ENCODE measurements around the gene SOS1.

Gene SOS1

DNA sequence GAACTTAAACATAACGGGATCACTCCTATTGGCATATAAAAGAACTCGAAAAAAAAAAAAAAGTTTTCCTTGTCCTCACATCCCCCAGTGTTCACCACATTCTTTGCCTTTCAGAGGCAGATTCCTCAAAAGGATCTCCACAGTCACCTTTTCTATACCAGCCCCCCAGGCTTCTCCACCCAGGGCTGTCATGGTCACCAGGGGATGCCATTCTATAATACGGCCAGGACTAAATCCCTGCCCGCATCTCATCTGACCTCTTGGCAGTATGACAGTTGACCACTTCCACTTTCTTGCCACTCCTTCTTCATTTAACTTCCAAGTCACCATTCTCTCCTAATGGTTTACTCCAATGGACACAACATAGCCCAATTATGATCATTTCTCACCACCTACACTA is 29.3 kb downstream of the SOS1 start:
- no peak overlapping the region for H3K4me3 ChIP-seq (replicated peaks in 1 of 2; ENCODE audit: low read depth in 2 of 2, low read length in 2 of 2)
- TF ChIP-seq, protein P1, sequence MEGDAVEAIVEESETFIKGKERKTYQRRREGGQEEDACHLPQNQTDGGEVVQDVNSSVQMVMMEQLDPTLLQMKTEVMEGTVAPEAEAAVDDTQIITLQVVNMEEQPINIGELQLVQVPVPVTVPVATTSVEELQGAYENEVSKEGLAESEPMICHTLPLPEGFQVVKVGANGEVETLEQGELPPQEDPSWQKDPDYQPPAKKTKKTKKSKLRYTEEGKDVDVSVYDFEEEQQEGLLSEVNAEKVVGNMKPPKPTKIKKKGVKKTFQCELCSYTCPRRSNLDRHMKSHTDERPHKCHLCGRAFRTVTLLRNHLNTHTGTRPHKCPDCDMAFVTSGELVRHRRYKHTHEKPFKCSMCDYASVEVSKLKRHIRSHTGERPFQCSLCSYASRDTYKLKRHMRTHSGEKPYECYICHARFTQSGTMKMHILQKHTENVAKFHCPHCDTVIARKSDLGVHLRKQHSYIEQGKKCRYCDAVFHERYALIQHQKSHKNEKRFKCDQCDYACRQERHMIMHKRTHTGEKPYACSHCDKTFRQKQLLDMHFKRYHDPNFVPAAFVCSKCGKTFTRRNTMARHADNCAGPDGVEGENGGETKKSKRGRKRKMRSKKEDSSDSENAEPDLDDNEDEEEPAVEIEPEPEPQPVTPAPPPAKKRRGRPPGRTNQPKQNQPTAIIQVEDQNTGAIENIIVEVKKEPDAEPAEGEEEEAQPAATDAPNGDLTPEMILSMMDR (IDR thresholded peaks at IDR 0.05; ENCODE audit: low read depth, low read length), result no peak
- no peak for DNase-seq (ENCODE audit: low read depth in 2 of 2)

GRCh38 chr2:39091063-39091462 is 29.8 kb downstream of the SOS1 start:
- H3K4me3 ChIP-seq (replicated peaks in 1 of 2; ENCODE audit: low read depth in 2 of 2, low read length in 2 of 2), result no peak overlapping the region
- TF ChIP-seq, protein P1 (IDR thresholded peaks at IDR 0.05; ENCODE audit: low read depth, low read length), result no peak
- no peak for DNase-seq (ENCODE audit: low read depth in 2 of 2)

DNA sequence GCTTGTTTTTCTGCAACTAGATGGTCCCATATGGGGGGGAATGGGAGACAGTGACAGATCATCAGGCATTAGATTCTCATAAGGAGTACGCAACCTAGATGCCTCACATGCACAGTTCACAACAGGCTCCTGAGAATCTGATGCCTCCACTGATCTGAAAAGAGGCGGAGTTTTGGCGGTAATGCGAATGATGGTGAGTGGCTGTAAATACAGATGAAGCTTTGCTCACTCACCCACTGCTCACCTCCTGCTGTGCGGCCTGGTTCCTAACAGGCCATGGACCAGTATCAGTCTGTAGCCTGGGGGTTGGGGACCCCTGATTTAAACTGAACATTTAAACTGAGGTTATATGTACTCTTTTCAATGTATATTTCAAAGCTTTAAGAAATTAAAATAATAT is 40.7 kb downstream of the SOS1 start:
- H3K4me3 ChIP-seq (replicated peaks in 1 of 2; ENCODE audit: low read depth in 2 of 2, low read length in 2 of 2), result no peak overlapping the region
- no peak for DNase-seq (ENCODE audit: low read depth in 2 of 2)
- TF ChIP-seq, protein P1 (IDR thresholded peaks at IDR 0.05; ENCODE audit: low read depth, low read length), result no peak

- TF ChIP-seq, protein P1 (IDR thresholded peaks at IDR 0.05; ENCODE audit: low read depth, low read length), result no peak
- no peak overlapping the region for H3K4me3 ChIP-seq (replicated peaks in 1 of 2; ENCODE audit: low read depth in 2 of 2, low read length in 2 of 2)
- DNase-seq (ENCODE audit: low read depth in 2 of 2), result no peak
Observed at GRCh38 chr2:39069890-39070465, 50.9 kb downstream of the SOS1 start.

GRCh38 chr2:39069136-39069515 is 51.7 kb downstream of the SOS1 start:
- H3K4me3 ChIP-seq (replicated peaks in 1 of 2; ENCODE audit: low read depth in 2 of 2, low read length in 2 of 2), result no peak overlapping the region
- TF ChIP-seq, protein P1 (IDR thresholded peaks at IDR 0.05; ENCODE audit: low read depth, low read length), result peak; percentile 18
- peak; percentile 5 to 53 for DNase-seq (ENCODE audit: low read depth in 2 of 2)

DNA sequence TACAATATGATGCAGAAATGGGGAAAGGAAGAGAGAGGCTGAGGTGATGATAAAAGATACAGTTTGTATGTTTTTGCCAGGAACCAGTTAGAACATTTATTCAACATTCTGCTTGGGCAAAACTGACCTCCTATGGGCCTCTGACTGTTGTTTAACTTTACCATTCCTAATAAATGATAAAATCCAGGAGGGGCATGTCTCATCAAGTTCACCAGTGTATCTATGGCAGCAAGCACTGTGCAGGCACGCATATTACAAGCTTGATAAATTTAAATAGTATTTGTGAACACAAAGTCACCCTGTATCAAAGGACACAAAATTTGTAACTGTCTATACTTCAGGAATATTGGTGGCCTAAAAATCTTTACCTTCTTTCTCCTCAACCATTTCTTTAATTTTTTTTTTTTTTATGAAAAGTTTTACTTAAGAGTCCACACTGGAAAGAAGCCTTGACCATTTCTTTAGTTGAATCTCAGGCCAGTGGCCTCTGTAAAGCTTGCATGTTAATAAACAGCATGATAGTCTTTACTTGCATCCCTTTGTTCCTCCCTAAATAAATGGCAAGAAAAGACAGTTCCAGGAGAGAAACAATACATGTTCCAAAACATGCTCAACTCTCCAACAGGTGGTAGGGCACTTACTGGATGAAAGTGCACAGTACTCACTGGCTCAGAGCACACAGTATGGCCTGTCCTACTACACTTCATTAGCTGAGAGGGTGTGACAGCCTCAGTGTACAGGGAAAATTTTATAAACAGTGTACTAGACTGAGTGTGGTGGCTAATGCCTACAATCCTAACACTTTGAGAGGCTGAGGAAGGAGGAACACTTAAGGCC is 52.3 kb downstream of the SOS1 start:
- no peak overlapping the region for H3K4me3 ChIP-seq (replicated peaks in 1 of 2; ENCODE audit: low read depth in 2 of 2, low read length in 2 of 2)
- TF ChIP-seq, protein P1 (IDR thresholded peaks at IDR 0.05; ENCODE audit: low read depth, low read length), result no peak
- no peak for DNase-seq (ENCODE audit: low read depth in 2 of 2)

Data from cardiac fibroblast (primary cell).